ENCODE data around the gene PSORS1C1.
"Not testable (repeated sequence)": the region's sequence is repeated elsewhere in the genome, so short reads cannot be mapped to it uniquely, and the experiment has no call there.

The PSORS1C1 gene, protein sequence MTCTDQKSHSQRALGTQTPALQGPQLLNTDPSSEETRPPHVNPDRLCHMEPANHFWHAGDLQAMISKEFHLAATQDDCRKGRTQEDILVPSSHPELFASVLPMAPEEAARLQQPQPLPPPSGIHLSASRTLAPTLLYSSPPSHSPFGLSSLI

DNA sequence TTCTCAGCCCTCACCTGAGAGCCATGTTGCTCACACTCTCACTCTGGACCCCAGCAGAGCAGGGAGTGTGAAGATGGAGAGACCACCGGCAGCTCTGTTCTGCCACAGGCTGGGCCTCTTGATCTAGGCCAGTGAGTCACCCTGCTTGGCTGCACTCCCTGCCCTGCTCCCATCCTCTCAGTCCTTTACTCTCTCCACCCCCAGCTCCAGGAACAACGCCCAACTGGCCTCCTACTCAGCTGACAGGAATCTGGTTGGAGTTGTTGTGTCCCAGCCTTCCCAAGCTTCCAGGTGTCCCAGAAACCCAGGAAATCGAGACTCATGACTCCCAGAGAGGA lies at the start of gene PSORS1C1:
Gene PSORS1C1 (plus strand): TSS at position 260 of the 338 bp plus-strand sequence. CDS start 14,833 bp downstream, outside the sequence.
- DNase-seq (ENCODE audit: low read depth, low spot score): peak; percentile 60

DNA sequence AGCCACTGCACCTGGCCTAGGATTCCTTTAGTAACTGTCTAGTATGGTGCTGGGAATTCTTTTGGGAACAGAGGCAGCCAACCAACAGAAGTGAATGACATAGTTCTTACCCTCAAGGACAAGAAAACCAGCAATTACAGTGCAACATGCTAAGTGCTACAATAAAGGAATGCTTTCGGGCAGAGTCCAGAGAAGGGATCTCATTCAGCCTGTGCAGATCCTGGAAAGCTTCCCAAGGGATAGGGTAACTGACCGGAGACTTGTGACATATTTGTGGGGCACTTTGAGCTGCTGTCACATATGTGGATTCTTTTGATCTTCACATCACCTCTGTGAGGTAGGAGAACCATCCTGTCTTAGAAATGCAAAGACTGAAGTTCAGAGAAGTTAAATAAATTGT lies 49.0 kb upstream of the PSORS1C1 start:
- DNase-seq (ENCODE audit: low read depth, low spot score): no peak

DNA sequence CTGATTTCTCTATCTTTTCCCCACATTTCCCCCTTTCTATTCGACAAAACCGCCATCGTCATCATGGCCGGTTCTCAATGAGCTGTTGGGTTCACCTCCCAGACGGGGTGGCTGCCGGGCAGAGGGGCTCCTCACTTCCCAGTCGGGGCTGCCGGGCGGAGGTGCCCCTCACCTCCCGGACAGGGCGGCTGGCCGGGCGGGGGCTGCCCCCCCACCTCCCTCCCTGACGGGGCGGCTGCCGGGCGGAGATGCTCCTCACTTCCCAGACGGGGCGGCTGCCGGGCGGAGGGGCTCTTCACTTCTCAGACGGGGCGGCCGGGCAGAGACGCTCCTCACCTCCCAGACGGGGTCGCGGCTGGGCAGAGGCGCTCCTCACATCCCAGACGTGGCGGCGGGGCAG lies 47.6 kb upstream of the PSORS1C1 start:
- DNase-seq (ENCODE audit: low read depth, low spot score): not testable (repeated sequence)

DNA sequence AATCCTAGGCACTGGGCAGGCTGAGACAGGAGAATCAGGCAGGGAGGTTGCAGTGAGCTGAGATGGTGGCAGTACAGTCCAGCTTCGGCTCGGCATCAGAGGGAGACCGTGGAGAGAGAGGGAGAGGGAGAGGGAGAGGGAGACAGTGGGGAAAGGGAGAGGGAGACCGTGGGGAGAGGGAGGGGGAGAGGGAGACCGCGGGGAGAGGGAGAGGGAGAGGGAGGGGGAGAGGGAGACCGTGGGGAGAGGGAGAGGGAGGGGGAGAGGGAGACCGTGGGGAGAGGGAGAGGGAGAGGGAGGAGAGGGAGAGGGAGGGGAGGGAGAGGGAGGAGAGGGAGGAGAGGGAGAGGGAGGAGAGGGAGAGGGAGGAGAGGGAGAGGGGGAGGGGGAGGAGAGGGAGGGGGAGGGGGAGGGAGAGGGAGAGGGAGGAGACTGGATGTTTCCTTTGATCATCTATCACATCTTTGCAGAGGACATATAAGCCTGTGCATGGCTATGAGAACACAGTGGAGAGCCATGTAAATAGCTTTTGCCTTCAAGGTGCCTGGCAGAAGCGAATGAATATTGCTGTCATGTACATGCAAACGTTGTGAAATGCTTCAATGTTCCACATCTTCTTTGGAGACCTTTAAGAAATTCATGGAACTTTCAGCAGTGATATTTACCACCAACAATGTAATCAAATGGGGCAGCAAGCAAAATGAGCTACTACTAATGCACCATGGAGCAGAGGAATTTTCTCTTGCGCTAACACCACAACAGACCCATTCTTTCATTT lies 46.5 kb upstream of the PSORS1C1 start:
- DNase-seq (ENCODE audit: low read depth, low spot score): not testable (repeated sequence)

DNA sequence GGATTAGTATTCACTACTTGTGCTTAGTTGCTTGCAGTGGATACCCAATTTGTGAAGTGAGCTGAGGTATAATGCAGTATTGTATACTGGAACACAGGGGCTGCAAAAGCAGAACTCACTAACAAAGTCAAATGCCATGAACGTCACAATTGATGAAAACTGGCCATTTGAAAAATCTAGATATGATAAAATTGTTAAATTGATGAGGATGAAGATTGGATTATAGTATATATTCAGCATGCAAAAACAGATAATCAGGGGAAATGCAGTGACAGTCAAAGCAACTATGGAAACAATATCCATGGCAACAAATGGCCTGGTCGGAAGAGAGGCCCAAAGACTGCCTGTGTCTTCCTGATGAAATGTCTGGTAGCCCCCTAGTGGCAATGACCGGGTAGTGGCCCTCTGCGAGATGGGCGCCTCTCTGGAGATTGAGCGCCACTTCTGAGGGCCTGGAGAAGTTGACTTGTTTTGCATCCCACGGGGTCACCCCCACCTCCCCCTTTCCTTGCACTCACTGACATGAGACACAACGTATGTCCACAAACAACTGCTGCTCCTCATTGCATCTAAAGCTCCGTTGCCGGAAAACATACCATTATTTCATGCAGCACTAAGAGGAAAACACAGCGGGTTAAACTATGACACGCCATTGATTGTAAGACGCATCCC lies 45.8 kb upstream of the PSORS1C1 start:
- DNase-seq (ENCODE audit: low read depth, low spot score): no peak

DNA sequence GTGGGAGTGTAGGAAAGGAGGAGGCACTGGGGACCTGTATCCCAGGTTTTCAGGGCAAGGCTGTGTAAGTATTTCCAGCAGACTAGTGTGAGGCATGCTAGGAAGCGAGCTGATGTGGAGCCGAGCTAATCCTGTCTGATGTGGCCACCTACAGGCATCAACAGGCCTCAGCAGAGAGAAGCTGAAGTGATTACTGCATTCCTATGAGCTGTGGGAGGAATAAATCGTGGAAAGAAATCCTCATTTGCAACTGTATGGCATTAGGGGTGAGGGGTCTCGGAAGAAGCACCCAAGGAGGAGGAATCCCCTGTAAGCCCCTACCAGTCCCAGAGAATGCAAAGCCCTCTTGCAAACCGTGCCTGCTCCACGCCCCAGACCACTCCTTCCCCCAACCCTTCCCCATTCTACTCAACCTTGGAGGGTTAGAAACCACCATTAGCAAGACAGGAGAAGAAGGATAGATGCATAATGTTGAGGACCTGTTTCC lies 43.8 kb upstream of the PSORS1C1 start:
- no peak for DNase-seq (ENCODE audit: low read depth, low spot score)

DNA sequence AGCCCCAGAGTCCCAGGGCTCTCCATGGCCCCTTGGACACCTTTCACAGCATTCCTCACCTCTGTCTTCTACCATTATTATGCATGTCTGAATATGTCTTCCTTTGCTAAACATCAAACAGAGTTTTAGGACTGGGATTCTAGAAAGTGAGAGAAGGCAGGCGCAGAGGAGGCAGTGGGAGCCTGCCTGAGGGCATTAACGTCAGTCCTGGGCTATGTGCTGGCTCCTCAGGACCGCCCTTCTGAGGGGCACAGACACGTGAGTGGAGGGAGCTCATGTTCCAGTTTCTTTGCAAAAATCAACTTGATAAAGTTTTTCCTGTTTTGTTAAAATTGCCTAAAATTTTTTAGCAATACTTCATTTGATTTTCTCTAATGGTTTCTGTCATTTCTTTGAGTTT lies 40.2 kb upstream of the PSORS1C1 start:
- DNase-seq (ENCODE audit: low read depth, low spot score): no peak

DNA sequence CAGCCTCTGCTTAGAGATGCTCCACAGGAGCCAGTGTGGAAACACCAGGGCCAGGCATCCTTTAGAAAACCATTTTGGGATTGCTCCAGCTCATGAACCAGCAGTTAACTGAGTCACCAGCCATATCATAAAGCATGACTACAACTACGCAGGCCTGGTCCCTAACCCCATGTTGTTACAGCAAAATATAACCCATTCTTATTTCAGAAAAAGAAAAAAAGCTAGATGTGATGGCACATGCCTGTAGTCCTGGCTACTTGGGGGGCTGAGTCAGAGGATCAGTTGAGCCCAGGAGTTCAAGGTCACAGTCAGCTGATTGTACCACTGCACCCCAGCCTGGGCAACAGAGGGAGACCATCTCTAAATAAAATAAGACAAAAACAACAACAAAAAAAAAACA lies 39.1 kb upstream of the PSORS1C1 start:
- DNase-seq (ENCODE audit: low read depth, low spot score): no peak

DNA sequence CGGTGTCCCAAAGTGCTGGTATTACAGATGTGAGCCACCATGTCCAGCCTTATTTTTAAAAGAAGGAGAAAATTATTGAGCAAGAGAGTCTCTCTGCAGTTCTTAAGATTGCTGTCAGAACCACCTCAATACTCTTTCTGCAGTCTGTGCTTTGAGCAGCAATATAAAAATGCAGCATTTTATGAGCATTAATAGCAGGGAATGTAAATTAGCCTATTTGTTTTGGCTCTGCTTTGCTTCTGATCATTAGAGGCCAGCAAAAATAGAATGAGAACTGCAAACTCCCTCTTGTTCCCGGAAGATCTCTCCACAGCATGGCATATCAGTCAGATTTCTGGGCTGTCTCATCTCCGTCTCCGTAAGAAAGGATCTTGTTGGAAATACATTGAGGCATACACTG lies 38.0 kb upstream of the PSORS1C1 start:
- no peak for DNase-seq (ENCODE audit: low read depth, low spot score)

DNA sequence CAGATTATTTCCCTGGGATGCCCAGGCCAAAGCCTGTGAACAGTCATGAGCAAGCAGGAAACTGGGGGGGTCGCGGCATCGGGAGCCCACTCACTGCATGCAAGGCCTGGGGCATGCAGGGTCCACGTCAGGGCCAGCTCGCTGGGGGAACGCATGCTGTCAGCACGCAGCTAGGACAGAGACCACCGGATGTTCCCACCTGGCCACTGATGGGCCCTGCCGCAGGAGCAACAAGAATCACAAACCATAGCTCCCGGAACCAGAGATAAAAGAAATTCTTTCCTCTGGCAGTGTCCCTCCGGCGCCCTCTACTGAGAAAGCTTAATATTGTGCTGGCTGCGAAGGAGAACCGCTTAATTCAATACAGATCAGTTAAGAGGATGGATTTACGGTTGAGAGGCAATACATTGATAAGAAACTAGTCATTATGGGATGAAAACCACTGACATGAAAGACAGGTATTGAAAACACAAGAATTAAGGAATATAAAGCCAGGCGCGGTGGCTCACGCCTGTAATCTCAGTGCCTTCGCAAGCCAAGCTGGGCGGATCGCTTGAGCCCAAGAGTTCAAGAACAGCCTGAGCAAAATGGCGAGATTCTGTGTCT lies 34.8 kb upstream of the PSORS1C1 start:
- no peak for DNase-seq (ENCODE audit: low read depth, low spot score)

DNA sequence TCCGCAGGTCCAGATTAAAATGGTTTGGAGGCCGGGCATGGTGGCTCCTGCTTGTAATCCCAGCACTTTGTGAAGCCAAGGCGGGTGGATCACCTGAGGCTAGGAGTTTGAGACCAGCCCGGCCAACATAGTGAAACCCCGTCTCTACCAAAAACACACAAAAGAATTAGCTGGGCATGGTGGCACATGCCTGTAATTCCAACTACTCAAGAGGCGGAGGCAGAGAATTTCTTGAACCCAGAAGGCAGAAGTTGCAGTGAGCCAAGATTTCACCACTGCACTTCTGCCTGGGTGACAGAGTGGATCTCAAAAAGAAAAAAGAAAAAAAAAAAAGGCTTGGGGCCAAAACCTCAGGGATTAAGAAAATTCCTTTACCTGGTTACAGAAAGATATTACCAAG lies 32.7 kb upstream of the PSORS1C1 start:
- DNase-seq (ENCODE audit: low read depth, low spot score): no peak

DNA sequence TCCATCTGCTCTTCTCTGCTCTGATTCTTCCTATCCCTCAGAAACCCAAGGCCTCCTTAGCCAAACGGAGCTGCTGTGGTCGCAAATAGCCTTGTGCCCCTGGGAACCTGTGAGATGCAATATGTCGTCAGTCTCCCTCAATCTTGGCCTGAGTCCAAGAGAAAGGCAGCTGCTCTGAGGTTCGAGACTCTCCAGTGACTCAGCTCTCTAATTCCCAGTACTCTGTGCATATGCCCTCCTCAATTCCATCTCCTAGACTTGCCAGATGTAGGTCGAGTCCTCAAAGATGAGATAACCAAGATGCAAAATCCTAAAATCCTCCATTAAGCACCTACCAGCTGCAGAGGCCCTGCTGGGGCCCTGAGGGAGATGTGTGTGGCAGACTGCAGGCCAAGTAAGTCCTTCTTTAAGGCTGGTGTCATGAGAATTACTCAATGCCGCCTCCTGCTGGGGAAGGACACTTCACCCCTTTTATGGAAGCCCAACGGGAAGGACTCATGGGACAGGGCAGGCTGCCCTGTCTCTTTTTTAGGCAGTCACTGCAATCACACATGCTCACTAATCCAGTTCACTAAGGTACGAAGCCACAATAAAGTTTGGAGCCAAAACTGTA lies 30.8 kb upstream of the PSORS1C1 start:
- DNase-seq (ENCODE audit: low read depth, low spot score): peak; percentile 64

DNA sequence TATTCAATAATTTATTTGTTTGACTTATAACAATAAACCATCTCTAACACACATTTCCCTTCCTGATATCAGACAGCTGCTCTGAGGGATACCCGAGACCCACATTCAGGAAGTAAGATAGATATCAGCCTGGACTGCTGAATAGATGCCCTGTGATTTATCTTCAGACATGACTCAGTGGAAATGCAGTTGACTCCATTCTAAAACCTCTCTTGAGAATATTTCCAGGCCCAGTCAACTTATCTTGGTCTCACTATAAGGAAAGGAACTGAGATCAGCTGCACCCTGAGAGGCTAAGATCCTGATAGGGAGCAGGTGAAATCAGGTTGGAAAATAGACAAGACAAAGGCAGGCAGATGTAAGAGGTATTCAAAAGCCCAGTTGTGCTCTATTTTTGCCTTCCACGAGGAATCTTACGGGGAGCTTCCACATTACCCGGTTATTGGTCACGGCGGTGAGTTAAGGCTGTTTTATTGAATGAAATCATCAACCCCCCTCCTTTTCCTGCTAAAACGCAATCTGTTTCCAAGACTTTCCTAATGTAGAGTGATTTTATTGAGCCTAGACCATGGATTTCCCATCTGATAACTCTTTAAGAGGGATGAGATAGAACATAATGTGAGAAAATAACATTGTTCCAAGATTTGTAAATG lies 27.7 kb upstream of the PSORS1C1 start:
- DNase-seq (ENCODE audit: low read depth, low spot score): no peak

DNA sequence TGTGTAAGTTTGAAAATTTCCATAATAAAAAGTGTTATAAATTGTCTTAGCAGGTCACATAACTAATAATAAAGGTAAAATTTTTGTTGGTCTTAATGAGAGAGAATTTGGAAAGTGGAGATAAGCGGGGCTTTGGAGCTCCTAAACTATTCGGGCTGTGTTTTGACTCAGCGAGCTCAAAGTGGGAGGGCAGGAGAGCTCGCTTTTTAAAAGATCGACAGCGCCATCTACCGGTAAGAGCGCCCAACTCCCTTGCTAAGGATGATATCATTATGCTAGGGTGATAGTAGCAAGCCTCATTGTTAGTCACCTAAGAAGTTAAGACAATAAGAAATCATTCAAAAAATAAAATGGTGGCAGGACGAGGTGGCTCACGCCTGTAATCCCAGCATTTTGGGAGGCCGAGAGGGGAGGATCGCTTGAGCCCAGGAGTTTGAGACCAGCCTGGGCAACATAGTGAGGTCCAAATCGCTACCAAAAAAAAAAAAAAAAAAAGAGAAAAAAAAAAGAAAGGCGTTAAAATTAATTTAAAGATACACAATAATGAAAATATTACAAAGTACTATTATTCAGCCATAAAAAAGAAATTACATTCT lies 27.0 kb upstream of the PSORS1C1 start:
- peak; percentile 58 for DNase-seq (ENCODE audit: low read depth, low spot score)

DNA sequence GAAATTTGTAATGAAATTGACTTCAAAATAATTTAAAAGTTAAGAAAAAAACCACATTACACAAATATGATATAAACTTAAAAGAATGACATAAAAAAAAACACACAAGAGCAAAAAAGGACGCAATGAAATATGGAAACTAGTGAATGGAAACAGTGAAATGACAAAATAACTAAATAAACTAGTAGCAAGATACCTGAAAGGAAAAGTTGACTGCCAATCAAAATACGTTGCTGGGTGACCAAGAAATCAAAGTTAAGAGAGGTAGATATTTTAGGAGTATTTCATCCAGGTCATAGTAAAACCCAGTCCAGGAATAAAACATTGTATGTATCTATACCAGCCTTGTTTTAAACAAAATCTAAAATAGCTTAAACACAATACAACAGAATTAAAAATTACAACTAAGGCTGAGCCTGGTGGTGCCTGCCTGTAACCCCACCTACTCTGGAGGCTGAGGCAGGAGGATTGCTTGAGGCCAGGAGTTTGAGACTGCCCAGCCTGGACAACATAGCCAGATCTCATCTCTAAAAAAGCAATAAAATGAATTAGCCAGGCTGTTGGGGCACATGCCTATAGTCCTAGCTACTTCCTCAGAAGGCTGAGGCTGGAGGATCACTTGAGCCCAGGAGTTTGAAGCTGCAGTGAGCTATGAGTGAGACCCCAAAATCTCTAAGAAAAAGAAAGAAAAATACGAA lies 24.2 kb upstream of the PSORS1C1 start:
- no peak for DNase-seq (ENCODE audit: low read depth, low spot score)

DNA sequence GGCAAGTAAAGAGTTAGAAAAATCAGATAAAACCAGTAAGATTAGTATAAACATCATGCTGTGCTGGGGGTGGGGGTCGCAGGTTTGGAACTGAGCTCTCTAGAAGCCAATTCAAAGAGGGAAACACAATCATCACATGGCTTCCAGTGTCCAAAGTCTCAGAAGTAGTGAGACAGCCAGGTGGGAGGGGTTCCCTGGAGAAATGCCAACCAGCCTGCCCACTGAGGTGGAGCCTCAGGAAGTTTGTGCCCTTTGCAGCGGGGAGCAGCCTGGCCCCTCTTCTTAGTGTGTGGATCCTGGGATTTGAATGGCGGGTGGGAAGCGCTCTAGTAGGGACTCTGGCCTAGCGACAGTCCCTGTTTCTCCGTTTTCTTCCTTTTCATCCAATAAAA lies 23.6 kb upstream of the PSORS1C1 start:
- DNase-seq (ENCODE audit: low read depth, low spot score): no peak

DNA sequence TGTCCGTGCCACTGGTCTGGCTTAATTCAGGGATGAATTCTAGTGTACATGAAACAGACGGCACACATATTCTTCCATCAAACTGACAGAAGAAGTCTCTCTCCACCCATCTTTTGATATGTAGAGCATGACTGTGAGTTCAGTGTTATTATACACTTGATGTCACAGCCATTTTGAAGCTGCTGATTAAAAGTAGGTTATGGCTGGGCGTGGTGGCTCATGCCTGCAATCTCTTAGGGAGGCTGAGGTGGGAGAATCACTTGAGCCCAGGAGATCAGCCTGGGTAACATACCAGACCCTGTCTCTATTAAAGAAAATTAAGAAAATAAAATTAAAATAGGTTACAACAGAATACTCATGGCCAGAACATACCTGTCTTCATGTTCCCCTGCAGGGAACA lies 22.9 kb upstream of the PSORS1C1 start:
- DNase-seq (ENCODE audit: low read depth, low spot score): no peak

DNA sequence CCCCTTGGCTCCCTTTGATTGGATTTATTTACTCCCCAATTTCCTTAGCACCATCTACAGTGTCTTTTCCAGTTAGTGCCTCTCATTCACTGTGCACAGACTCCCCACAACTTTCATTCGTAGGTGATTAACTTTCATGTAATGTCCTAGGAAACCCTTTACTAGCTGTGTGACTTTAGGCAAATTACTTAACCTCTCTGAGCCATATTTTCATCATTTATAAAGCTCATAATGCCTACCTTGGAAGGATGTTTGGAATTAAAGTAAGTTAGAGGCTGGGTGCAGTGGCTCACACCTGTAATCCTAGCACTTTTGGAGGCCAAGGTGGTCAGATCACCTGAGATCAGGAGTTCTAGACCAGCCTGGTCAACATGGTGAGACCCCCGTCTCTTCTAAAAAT lies 22.4 kb upstream of the PSORS1C1 start:
- DNase-seq (ENCODE audit: low read depth, low spot score): no peak

DNA sequence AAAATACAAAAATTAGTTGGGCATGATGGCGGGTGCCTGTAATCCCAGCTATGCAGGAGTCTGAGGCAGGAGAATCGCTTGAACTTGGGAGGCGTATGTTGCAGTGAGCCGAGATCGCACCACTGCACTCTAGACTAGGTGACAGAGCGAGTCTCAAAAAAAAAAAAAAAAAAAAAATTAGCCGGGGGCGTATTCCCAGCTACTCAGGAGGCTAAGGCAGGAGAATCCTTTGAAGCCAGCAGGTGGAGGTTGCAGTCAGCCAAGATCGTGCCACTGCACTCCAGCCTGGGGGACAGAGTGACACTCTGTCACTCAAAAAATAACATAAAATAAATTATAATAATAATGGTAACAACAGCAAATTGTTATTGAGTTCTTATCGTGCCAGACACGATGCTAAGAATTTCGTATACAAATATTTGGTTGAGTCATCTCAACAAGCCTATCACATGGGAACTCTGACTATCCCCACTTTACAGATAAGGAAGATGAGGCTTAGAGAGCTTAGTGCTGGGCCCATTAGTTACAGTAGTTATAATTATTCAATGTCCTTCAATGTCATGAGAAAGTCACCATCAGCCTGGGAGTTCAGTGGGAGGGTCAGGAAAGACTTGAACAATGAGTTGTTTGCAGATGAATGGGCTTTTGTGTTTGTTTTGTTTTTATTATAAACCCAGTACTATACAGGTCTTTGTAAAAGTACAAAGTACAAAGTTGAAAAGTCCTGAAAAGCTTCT lies 21.7 kb upstream of the PSORS1C1 start:
- DNase-seq (ENCODE audit: low read depth, low spot score): no peak

DNA sequence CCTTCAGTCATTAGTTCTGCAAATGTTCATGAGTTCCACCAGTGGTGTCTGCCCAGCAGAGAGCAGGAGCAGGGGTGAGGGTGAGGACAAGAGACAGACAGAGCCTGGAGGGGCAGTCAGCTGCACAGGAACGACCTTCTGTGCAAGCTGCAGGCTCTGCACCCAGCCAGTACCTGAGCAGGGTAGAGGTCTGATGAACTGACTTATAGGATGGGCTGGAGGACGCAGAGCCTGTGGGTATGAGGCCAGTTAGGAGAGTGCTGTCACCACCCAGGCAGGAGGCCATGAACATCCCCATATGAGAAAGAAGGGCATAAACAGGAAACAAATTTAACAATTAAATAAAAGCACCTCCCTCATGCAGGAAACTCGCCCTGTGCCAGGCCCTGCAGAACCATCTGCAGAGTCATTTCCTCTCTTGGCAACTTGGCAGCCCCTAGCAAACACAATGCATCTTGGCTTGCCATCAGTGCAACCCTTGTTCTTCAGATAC lies 20.2 kb upstream of the PSORS1C1 start:
- DNase-seq (ENCODE audit: low read depth, low spot score): no peak

Data from brain pericyte (primary cell).